Neutrophil (primary cell): ENCODE measurements around the gene WNT2B.
"Not testable (repeated sequence)": the region's sequence is repeated elsewhere in the genome, so short reads cannot be mapped to it uniquely, and the experiment has no call there.

Experiments used
- H3K27ac ChIP-seq: fragments of 200-600 bp; sonication (generic); 2 replicates; pipeline ENCODE4 v1.5.1; 2016; ENCODE audit warnings: mild to moderate bottlenecking, moderate library complexity
- H3K27me3 ChIP-seq: fragments of 200-600 bp; sonication (generic); 2 replicates; pipeline ENCODE4 v1.6.0; 2016; ENCODE audit warnings: mild to moderate bottlenecking
- H3K36me3 ChIP-seq: fragments of 200-600 bp; sonication (generic); 2 replicates; pipeline ENCODE4 v1.5.1; 2017
- H3K4me1 ChIP-seq, 2 experiments: fragments of 200-600 bp in 1 of 2; sonication (generic) in 1 of 2; 1 replicate in 1 of 2; 2 replicates in 1 of 2; pipeline versions ENCODE4 v1.5.1 to v1.6.1; 2013 to 2016; ENCODE audit warnings: low read depth in 1 of 2, low read length in 1 of 2, mild to moderate bottlenecking in 1 of 2, moderate library complexity in 1 of 2; ENCODE audit not compliant: control insufficient read depth in 1 of 2, insufficient read depth in 1 of 2
- H3K4me3 ChIP-seq, 2 experiments: fragments of 200-600 bp in 1 of 2; sonication (generic) in 1 of 2; 1 replicate in 1 of 2; 2 replicates in 1 of 2; pipeline ENCODE4 v1.5.1; 2013 to 2016; ENCODE audit warnings: low read depth in 1 of 2, low read length in 1 of 2, mild to moderate bottlenecking in 1 of 2, moderate library complexity in 1 of 2
- H3K9me3 ChIP-seq: fragments of 200-600 bp; sonication (generic); 2 replicates; pipeline ENCODE4 v1.5.1; 2016
- CTCF ChIP-seq: fragments of 200-600 bp; sonication (generic); IDR thresholded peaks from 2 replicates; pipeline ENCODE4 v1.5.1; 2016; ENCODE audit warnings: antibody characterized with exemption

WNT2B gene

DNA sequence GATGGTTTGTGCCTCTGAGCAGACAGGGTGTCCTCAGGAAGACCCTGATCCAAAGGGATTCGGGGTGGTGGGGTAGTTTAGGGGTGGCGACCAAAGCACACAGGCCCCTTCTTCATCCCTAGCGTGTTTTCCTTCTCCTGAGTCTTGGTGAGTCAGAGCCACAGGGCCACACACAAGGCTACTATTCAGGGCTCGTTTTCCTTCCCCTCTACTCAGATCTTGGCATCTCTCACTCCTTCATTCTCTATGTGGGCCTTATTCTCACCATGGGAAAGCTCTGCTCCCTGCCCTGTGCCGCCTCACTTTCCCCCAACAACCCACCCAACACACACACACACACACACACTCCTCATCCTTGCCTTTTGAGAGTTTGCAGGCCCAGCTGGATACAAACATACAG lies 43.6 kb upstream of the WNT2B start:
- Histone ChIP-seq H3K27me3 (peaks cover 56% of the 10 kb centered on the region), H3K27ac (no peak overlapping the region), H3K36me3 (no peaks in the 10 kb centered on the region), H3K9me3 (no peaks in the 10 kb centered on the region), H3K4me3 (no peak overlapping the region), H3K4me1 (peaks cover 5 to 9% of the 10 kb centered on the region in 2 experiments)
- TF ChIP-seq CTCF = no peak

DNA sequence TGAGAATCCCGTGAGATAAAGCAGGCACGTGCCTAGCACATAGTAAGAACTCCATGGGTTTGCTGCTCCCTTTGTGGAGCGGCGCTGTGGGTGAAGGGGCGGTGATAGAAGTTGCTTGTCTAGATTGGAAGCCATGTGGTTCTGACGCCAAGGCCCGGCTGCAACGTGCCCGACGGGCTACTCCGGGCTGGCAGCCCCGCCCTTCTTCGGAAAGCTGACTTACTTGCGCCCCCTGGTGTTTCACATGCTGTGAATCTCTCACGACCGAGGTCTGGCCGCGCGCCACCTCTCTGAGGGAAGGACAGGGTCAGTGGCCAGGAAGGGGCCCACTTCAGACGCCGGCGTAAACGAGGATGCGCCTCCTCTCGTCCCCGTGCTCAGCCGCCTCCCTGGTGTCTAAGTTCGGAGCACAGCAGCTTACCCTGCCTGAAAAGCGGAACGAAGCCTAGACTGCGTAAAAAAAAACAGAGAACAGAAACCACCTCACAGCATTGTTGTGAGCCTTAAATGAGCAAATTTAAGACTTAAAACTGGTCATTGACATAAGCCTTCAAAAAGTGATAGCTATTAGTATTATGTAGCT lies 42.6 kb upstream of the WNT2B start:
- Histone ChIP-seq H3K27ac (no peak overlapping the region), H3K27me3 (peaks cover 62% of the 10 kb centered on the region), H3K9me3 (no peaks in the 10 kb centered on the region), H3K4me3 (peak overlapping the region; percentile 37 to 39), H3K4me1 (peaks cover 5 to 9% of the 10 kb centered on the region in 2 experiments), H3K36me3 (no peaks in the 10 kb centered on the region)
- TF ChIP-seq CTCF = peak; percentile 51

- H3K27ac ChIP-seq, H3K36me3 ChIP-seq, H3K9me3 ChIP-seq, H3K4me1 ChIP-seq, H3K4me3 ChIP-seq: not testable (repeated sequence)
- peaks cover 34% of the 10 kb centered on the region for H3K27me3 ChIP-seq
These were observed 38.4 kb upstream of the WNT2B start for GRCh38 chr1:112470324-112470723.

DNA sequence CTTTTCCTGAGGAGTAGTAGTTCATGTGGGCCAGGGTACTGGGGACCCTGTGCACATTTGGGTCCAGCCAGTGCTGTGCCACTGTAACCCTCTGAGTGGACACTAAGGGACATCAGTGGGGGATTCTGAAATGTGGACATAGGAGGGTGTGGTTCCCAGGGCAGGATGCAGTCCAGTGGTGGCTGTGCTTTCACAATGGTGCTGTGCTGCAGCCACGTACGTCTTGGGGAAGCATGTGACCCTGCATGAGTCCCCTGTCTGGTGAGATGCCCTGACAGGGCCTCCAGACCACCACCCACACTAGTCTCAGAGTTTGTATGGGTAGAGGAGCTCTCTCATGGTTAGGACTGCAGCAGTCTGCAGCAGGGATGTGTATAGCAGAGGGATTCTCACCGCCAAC lies 37.8 kb upstream of the WNT2B start:
- H3K4me1 ChIP-seq = peaks cover 5 to 6% of the 10 kb centered on the region in 2 experiments
- no peak overlapping the region for H3K27ac ChIP-seq
- no peak for TF ChIP-seq CTCF
- H3K9me3 ChIP-seq = no peaks in the 10 kb centered on the region
- H3K36me3 ChIP-seq = no peaks in the 10 kb centered on the region
- peaks cover 28% of the 10 kb centered on the region for H3K27me3 ChIP-seq
- no peak overlapping the region for H3K4me3 ChIP-seq

GRCh38 chr1:112472142-112472541 lies 36.6 kb upstream of the WNT2B start:
- Histone ChIP-seq H3K27ac (no peak overlapping the region), H3K36me3 (no peaks in the 10 kb centered on the region), H3K4me1 (no peaks in the 10 kb centered on the region), H3K9me3 (no peaks in the 10 kb centered on the region), H3K27me3 (peaks cover 17% of the 10 kb centered on the region), H3K4me3 (no peak overlapping the region)
- no peak for TF ChIP-seq CTCF

DNA sequence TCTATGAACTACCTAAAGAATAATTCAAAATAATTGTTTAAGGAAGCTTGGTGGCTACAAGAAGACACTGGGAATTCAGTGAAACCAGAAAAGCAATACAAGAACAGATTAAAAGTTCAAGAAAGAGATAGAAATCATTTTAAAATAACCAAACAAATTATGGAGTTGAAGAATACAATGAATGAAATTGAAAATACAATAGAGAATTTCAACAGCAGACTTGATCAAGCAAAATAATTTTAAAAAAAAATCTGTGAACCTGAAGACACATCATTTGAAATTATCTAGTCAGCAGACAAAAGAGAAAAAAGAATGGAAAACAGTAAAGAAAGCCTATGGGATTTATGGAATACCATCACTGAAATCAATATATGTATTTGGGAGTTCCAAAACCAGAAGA lies 31.2 kb upstream of the WNT2B start:
- Histone ChIP-seq H3K4me1 (no peaks in the 10 kb centered on the region), H3K9me3 (no peaks in the 10 kb centered on the region), H3K36me3 (no peaks in the 10 kb centered on the region), H3K27ac (no peak overlapping the region), H3K4me3 (no peak overlapping the region), H3K27me3 (peaks cover 2% of the 10 kb centered on the region)
- no peak for TF ChIP-seq CTCF
